CD4-positive, alpha-beta T cell treated with Interleukin-4 for 1 hour (primary cell): ENCODE data around the gene RRAS.
"Not testable (repeated sequence)": the region's sequence is repeated elsewhere in the genome, so short reads cannot be mapped to it uniquely, and the experiment has no call there.

Experiments
- DNase-seq, 2 donors: peaks; one replicate each; pipeline ENCODE4 v3.0.0-alpha.2; 2020 to 2022

RRAS gene

DNA sequence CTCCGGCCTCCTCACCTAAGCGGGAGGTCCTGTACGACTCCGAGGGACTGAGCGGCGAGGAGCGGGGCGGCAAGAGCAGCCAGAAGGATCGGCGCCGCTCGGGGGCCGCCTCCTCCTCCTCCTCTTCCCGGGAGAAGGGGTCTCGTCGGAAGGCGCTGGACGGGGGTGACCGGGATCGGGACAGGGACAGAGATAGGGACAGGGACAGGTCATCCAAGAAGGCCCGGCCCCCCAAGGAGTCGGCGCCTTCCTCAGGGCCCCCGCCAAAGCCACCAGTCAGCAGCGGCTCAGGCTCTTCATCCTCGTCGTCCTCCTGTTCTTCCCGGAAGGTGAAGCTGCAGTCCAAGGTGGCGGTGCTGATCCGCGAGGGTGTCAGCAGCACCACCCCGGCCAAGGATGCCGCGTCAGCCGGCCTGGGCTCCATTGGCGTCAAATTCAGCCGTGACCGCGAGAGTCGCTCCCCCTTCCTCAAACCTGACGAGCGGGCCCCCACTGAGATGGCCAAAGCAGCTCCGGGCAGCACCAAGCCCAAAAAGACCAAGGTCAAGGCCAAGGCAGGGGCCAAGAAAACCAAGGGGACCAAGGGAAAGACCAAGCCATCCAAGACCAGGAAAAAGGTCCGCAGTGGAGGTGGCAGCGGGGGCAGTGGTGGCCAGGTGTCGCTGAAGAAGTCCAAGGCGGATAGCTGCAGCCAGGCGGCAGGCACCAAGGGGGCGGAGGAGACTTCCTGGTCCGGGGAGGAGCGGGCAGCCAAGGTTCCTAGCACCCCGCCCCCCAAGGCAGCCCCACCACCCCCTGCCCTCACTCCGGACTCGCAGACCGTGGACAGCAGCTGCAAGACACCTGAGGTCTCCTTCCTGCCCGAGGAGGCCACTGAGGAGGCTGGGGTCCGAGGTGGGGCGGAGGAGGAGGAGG is 12.9 kb upstream of the RRAS start:
- no peak for DNase-seq

GRCh38 chr19:49651820-49652550 is 12.0 kb upstream of the RRAS start:
- DNase-seq = no peak

DNA sequence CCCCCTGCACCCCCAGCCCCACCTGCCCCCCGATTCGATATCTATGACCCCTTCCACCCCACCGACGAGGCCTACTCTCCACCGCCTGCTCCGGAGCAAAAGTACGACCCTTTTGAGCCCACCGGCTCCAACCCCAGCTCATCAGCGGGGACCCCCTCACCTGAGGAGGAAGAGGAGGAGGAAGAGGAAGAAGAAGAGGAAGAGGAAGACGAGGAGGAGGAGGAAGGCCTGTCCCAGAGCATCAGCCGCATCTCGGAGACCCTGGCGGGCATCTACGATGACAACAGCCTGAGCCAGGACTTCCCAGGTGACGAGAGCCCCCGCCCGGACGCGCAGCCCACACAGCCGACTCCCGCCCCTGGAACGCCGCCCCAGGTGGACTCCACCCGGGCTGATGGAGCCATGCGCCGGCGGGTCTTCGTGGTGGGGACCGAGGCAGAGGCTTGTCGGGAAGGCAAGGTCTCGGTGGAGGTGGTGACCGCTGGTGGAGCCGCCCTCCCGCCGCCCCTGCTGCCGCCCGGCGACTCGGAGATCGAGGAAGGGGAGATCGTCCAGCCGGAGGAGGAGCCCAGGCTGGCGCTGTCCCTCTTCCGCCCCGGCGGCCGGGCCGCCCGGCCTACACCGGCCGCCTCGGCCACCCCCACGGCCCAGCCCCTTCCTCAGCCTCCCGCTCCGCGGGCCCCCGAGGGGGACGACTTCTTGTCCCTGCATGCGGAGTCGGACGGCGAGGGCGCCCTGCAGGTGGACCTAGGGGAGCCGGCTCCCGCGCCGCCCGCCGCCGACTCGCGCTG is 11.3 kb upstream of the RRAS start:
- DNase-seq = no peak

- no peak for DNase-seq
These were observed 6.6 kb upstream of the RRAS start for GRCh38 chr19:49646586-49646985.

GRCh38 chr19:49645995-49646394 is 6.1 kb upstream of the RRAS start:
- no peak for DNase-seq

DNA sequence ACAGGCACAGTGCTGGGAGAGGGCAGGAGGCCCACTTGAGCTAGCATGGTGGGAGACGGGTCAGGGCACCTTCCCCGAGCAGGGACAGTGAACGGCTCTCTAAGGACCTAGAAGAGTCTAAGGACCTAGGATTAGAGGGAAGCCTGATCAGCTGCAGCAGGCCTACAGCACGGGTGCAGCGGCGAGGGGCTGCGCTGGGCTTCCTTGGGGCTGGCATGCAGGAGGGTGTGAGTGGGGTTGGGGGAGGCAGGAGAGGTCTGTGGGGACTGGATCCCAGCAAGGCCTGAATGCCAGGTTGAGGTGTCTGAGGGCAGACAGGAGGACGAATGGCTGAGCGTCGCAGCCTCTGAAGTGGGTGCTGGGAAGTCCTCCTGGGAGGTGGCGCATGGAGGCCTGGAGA is 5.6 kb upstream of the RRAS start:
- no peak for DNase-seq

GRCh38 chr19:49643466-49643865 is 3.5 kb upstream of the RRAS start:
- DNase-seq = no peak

- no peak for DNase-seq
These were observed 2.6 kb upstream of the RRAS start for GRCh38 chr19:49642492-49643035.

- DNase-seq = peak; percentile 99 to 100
These were observed 1.9 kb upstream of the RRAS start, which contains the start of gene SCAF1 for GRCh38 chr19:49641688-49642491. Gene SCAF1 (plus strand): TSS chr19:49642209. CDS start chr19:49645027, 2,818 bp downstream.

- no peak for DNase-seq
These were observed 386 bp downstream of the RRAS start for GRCh38 chr19:49639401-49640112.

DNA sequence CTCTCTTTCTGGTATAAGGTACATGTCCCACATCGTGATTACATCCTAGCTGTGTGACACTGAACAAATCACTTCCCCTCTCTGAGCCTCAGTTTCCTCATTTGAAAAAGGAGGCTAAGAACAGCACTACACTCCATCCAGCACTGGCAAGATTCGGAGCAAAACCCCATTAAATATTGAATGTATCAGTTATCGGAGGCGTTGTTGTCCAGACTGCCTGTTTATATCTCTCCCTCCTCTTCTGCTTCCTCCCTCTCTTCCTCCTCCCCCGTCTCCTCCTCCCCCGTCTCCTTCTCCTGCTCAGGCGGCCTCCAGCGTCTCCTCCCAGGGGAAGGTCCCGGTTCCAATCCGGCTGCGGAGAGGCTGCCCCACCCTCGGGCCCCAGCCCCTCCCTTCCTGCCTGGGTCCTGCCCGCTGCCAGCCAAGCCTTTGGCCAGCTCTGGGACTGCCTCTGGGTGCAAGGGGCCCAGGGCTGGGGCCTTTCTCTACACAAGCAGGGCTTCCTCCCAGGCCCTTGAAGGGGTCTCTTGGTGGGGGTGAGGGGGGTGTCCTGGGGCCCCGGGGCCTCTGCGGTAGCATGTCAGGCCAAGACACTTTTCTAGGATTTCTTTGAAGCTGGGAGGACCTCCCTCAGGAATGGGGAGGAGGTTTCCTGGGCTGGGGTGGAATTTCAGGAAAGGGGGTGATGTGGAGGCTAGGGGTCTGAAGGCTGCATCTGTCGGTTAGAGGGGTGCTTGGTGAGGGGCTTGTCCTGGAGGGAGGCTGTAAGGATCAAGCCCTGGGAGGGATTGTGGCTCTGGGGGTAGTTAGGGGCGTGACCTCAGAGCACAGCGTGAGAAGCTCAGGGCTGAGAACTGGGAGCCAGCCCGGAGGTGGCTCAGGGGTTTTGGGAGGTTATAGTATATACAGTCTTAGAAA is 1.9 kb downstream of the RRAS start:
- no peak for DNase-seq

DNA sequence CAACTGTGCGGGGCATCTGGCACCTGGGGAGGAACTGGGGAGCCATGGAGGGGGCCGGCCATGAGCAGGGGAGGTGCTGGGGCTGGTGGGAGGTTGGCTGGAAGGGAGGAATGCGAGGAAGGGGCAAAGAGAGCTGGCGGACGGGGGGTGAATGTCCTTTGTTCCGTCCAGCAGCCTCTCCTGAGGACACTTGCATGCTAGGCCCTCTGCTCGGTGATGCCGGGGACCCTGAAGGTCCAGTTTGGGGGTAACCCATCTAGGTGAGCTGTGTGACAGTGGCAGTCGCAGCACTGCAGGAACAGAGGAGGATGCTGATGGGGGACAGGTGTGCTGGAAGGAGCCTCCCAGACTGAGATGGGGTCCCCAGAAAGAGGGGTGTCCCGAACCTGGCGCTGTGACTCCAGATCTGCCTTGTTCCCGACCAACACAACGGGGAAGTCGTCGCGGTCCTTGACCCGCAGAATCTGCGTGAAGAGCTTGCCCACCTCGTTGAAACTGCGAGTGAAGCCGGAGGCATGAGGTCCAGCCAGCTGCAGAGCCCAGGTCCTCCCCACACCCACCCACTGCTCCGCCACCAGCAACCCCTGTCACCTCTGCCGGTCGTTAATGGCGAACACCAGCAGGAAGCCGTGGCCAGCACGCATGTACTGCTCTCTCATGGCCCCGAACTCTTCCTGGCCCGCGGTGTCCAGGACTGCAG is 3.6 kb downstream of the RRAS start:
- no peak for DNase-seq

- DNase-seq = no peak
These were observed 4.3 kb downstream of the RRAS start for GRCh38 chr19:49635530-49636232.

DNA sequence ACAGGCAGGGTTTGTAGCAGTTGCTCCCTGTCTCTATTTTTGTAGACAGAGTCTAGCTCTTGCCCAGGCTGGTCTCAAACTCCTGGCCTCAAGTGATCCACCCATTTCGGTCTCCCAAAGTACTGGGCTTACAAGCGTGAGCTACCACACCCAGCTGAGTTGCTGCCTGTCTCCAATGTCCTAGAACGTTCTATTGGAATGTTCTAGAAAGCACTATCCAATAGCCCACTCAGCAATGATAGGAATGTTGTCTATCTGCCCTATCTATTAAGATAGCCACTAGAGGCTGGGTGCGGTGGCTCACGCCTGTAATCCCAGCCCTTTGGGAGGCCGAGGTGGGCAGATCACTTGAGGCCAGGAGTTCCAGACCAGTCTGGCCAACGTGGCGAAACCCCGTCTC is 6.7 kb downstream of the RRAS start:
- not testable (repeated sequence) for DNase-seq

GRCh38 chr19:49632576-49632975 is 7.4 kb downstream of the RRAS start:
- no peak for DNase-seq

DNA sequence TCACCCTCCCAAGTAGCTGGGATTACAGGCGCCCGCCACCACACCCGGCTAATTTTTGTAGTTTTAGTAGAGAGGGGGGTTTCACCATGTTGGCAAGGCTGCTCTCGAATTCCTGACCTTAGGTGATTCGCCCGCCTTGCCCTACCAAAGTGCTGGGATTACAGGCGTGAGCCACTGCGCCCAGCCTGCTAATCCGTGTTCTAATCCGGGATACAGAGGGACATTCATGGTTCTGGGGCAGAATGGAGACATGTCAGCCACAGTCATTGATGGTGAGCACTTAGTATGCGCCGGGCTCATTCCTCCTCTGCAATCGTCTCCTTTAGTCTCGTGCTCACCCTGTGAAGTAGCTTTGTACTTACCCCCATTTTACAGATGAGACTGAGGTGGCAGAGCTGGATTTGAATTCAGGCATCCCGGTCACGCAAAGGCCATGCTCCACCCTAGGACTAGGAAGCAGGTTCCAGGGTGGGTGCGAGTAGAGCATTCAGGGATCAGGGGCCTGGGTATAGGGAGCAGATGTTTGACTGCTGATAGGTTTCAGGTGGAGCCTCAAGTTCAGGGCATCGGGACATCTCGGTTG is 8.2 kb downstream of the RRAS start:
- DNase-seq = no peak

- no peak for DNase-seq
These were observed 8.8 kb downstream of the RRAS start for GRCh38 chr19:49631014-49631588.

DNA sequence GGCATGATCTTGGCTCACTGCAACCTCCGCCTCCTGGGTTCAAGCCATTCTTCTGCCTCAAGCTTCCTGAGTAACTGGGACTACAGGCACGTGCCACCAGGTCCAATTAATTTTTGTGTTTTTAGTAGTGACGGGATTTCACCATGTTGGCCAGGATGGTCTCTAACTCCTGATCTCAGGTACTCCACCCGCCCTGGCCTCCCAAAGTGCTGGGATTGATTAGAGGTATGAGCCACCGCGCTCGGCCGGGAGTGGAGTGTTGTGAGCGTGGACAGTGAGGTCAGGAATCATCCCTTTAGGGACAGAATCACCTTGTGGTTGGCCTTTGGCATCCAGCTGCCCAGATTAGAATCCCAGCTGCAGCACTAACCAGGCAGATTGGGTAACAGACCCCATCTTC is 10.3 kb downstream of the RRAS start:
- no peak for DNase-seq
